Stimulated activated CD4-positive, alpha-beta T cell treated with anti-CD3 and anti-CD28 coated beads, TNF-alpha, amount 100 ng/mL, for 48 hours (primary cell): ENCODE measurements around the gene DIS3L2.

Source experiments
- DNase-seq, 3 donors: peaks; one replicate each; pipeline ENCODE4 v3.0.0-alpha.2; 2020; ENCODE audit warnings: low read depth in 3 of 3

The DIS3L2 gene, protein sequence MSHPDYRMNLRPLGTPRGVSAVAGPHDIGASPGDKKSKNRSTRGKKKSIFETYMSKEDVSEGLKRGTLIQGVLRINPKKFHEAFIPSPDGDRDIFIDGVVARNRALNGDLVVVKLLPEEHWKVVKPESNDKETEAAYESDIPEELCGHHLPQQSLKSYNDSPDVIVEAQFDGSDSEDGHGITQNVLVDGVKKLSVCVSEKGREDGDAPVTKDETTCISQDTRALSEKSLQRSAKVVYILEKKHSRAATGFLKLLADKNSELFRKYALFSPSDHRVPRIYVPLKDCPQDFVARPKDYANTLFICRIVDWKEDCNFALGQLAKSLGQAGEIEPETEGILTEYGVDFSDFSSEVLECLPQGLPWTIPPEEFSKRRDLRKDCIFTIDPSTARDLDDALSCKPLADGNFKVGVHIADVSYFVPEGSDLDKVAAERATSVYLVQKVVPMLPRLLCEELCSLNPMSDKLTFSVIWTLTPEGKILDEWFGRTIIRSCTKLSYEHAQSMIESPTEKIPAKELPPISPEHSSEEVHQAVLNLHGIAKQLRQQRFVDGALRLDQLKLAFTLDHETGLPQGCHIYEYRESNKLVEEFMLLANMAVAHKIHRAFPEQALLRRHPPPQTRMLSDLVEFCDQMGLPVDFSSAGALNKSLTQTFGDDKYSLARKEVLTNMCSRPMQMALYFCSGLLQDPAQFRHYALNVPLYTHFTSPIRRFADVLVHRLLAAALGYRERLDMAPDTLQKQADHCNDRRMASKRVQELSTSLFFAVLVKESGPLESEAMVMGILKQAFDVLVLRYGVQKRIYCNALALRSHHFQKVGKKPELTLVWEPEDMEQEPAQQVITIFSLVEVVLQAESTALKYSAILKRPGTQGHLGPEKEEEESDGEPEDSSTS

DNA sequence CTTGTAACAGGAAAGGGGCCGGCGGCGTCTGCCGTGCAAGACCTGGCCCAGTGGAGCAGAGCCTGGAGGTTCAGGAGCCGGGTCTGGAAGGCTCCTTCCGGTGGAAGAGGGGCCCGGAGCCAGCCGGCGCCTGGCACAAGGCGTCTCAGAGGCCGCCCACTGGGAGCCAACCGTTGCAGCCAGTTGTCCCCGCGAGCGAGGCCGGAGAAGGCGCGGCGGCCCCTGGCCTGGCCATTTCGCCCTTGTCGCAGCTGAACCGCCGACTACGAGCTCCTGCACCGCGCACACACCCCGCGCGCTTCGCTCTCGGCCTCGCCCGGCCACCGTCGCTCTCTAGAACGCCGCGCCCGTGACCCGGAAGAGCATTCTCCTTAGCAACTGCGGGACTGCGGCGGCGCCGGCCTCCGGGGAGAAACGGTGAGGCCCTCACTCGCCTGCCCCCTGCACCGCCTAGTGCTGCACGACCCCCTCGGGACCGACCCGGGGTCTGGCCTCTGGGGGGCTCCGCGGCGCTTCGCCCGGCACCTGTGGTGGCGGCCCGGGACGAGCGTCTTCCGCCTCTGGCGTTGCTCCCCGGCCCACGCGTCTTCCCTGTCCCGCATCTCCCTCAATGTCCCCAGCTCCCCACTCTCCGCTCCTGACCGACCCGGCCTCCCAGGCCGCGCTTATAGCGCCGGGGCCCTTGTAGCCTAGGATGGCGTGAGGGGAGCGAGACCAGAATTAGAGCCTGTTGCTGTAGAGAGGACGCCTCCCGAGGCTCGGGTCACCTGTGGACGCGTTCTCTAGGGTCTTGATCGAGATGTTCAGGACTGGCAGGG is at the start of gene DIS3L2:
Gene DIS3L2, plus strand, starts transcription at position 365 of the 818 bp plus-strand sequence. CDS start 53,215 bp downstream, outside the sequence.
- DNase-seq = peak; percentile 55 to 79 (median 62)

DNA sequence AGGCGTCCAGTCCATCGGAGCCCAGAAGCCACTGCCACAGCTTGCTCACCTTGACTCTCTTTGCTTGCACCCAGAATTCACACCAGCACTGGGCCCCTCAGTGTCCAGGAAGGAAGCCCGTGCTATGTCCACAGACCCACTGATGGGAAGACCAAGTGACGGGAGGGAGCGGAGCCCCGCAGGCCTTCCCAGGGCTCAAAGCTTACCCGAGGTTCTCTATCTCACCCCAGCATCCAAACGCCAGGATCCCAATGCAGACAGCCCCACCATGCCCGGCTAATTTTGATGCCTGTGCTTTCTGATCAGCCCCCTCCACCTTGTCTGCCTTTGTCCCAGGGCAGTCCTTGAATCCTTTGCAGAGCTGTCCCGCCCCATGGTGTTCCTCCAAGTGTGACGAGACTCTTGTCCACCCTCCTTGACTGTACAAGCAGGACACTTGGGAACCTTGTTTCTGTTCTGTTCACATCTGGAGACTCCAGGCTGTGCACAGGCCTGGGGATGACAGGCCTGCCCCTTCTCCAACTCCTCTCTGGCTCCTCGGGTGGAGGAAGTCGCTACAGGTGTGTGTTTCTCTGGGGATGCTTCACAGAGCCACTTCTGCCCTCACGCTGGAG is 47.3 kb upstream of the DIS3L2 start:
- no peak for DNase-seq

DNA sequence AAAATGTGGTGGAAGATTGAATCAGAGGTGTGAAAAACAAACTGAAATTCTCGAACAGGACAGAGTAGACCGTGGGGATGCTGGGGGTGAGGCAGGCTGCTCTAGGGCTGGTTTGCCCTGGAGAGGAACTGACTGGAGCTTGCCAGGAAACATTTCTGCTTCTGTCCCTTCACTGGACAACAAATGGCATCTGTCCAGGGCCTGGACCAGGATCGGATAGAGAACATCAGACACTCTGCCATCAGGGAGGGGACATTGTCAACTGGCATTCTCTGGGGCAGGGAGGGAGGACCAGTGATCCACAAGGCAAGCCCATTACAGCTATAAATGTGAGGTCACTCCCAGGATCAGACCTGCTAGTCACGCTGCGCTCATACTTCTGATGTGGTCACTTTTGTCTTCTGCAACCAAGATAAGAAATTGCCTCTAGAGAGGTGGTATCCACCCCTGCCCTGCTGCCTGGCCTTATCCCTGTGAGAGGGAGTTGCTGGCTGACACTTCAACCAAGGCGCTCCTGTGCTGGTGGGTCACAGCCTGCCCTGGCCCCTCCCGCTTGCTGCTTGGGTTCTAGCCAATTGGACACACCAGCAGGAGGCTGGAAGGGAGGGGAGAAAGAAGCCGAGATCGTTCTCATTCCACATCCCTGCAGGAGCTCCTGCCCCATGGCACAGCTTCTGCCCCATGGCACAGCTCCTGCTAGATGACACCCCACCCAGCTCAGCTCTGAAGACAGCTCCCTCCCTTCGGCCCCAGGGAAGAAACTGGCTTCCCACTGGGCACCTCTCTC is 44.0 kb upstream of the DIS3L2 start:
- DNase-seq = no peak

DNA sequence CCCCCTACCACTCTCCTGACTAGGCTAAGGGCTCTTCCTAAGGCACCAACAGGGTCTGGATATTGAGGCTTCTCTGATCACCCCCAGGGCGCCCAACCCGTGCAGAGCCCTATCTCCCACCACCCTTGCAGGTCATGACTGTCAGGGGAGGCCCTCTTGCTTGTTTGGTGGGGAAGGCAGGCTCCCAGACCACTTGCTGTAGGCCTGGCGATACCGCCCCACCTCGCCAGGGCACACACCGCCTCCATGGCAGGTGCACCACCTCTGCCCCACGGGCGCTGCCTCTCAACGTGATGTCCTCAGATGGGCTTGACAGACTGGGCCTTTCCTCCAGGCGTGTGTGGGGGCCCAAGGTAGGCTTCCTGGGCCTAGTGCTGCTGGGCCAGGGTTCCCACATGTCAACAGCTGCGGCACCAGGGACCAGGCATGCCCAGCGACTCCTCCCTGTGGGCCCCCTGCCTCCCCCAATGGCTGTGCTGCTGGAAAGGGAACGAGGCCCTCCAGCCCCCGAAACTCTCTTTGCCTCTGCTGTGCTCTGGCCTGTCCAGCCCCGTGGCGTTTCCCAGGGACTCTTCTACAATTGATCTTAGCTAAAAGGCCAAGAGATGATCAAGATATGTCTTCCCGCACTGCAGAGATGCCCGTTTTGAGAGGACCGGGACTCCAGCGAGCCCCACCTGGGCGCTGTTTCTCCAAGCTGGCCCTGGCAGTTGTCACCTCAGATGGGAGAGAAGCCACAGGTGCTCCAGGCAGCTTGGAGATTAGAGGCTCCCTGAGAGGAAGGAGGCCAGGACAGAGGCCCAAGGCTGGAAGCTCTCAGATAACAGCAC is 42.8 kb upstream of the DIS3L2 start:
- no peak for DNase-seq

DNA sequence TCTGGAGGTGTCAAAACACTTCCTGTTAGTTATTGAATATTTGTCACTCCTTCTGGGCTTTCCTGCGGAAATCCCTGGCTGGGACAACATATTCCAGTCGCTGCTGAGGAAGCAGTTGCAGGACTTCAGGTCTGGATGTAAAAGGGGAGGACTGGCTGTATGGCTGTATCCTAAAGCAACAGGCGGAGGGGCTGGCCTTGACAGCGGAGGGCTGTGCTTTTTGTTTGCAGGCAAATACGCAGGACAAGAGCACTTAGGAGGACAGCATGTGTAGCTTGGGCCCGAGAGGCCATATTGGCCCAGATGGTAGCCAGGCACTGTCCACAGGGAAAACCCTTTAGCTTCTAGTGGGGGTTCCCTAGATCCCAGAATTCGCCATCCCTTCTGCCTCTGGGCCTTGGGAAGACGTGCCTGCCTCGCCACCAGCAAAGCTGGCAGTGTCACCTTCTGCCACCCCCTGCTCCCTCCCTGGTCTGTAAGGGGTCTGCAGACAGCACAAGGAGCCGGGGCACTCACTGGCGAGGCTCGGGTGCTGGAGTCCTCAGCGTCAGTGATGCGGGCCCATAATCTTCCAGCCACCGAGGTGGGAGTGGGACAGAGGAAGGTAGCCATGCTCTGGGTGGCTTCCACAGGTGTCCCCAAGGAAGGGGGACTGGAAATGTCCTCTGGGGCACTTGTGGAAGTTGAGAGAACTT is 42.0 kb upstream of the DIS3L2 start:
- no peak for DNase-seq

DNA sequence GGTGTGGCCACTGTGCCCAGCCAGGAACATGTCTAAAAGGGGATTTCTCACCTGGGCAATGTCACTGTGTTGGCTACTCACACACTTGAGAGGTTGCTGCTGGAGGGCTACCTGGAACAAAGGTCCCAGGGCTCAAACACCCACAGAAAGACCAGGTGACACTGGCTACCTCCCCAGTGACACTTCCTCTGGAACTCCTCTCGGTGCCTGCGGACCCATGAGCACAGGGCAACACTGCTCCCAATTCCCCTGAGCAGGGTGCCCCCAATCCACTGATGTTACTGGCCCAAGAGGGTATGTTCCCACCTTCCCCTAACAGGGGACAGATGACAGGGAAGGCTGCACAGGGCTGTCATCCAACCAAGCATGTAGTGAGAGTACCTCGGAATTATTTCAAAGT is 41.1 kb upstream of the DIS3L2 start:
- DNase-seq = no peak

DNA sequence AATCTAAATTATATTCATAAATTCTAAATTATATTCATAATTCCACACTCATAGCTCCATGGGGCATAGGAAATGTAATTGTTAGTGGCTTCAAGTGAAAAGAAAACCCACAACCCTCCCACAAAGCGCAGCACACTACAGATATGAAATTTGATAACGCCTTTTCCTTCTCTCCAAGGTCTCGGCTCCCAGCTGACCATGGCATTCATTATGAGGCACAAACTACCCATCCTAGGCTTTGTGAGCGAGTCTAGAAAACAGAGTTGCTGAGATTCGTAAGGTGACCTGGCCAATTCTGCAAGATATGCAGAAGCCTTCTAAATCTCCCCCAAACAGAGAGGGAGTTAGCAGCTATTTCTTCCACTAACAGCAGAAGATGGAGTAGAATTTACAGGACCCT is 40.7 kb upstream of the DIS3L2 start:
- DNase-seq = no peak

DNA sequence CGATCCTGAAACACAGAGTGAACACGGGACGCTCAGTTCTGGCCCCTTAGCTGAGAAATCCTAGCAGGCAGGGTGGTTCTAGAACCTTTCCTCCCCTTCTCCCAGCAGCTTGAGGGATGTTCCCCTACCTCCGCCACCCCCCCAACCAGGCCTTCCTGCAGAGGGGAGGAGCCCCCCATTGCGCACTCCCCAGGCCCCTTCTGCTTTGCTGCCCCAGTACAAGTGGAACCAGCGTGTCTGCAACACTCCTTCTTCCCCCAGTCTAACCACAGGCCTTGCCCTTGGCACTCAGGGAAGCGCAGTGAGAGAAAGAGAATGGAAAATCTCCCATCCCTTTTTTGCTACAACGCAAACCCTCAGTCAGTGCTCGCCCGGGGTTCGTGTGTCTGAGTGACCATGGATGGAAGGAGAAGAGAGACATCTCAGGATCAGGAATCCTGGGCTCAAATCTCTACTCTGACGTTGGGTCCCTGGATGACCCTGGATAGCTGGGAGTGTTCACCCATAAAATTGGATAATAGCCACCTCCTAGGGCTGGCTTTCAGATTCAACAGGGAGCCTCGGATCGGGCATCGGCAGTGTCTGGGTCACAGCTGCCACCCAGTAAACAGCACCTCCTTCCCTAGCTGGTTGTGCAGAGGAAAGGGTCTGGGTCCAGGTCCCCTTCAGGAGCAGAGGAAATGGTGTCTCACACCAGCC is 39.1 kb upstream of the DIS3L2 start:
- DNase-seq = no peak

DNA sequence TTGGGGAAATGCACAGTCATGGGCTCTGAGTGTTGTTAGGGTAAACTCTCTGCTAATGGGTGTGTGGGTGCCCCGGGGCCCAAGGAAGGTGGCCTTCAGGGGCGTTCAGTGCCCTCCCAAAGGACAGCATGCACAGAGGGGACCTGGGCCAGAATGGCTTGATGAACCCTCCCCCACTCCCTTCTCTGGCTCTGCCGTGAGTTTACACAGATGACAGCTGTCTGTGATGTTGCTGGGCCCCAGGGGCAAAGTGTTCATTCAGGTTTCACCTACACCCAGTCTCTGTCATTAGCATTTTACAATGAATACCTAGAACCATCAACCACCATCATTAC is 38.5 kb upstream of the DIS3L2 start:
- DNase-seq = no peak

DNA sequence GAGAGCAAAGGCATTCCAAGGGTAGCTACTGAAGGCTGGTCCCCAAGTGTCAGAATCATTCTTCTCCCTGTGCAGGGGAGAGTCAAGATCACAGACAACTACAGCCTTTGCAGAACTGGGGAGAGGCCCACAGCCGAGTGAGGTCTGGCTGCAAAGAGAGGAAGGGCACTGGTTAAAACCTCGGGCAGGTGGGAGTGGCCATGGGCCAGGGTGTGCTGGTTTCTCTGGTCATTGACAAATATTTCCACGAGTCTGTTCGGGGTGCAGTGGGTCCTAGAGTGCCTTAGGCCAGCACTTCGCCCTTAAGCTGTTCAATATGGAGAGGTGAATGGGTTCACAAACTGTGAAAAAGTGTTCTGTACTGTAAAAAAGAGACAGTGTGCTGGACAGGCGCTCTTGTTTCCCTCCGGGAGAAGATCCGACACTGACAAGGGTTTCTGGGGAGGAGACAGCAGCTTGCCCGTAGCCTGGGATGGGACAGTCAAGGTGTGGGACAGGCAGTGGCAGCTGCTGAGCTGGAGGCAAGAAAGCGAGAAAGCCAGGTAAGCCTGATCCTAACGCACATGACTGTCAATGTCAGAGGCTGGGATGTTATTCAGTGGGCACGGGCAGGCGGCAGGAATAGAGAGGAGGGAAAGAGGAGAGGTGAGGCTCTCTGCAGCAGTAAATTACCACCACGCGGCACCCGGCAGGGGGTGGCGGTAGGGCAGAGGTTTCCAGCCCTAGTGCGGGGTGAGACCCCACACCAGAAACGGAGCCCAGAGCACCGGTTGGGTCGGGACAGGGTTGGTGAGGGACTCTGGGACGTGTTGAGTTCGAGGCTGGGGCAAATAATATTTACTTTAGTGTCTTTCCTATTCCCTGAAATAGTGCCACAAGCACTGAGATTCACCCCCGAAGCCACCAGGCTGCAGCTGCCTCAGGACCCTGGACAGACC is 37.3 kb upstream of the DIS3L2 start:
- DNase-seq = no peak

DNA sequence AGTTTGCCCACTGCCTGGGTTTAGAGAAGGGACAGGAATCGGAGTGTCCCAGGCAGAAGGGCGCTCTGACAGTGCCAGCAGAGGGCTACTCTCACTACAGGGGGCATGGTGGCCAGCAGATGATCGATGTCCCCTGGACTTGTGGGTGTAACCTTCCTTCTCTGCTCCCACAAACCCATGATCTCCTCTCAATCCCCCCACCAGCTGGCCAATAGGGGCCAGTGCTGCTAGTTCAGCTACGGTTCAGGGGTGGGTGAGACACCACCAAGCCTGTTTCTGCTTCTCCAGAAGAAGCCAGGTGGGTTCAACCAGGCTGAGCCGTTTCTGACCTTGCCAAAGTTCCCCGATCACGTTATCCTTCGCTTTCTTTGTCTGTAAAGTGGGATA is 36.6 kb upstream of the DIS3L2 start:
- no peak for DNase-seq

DNA sequence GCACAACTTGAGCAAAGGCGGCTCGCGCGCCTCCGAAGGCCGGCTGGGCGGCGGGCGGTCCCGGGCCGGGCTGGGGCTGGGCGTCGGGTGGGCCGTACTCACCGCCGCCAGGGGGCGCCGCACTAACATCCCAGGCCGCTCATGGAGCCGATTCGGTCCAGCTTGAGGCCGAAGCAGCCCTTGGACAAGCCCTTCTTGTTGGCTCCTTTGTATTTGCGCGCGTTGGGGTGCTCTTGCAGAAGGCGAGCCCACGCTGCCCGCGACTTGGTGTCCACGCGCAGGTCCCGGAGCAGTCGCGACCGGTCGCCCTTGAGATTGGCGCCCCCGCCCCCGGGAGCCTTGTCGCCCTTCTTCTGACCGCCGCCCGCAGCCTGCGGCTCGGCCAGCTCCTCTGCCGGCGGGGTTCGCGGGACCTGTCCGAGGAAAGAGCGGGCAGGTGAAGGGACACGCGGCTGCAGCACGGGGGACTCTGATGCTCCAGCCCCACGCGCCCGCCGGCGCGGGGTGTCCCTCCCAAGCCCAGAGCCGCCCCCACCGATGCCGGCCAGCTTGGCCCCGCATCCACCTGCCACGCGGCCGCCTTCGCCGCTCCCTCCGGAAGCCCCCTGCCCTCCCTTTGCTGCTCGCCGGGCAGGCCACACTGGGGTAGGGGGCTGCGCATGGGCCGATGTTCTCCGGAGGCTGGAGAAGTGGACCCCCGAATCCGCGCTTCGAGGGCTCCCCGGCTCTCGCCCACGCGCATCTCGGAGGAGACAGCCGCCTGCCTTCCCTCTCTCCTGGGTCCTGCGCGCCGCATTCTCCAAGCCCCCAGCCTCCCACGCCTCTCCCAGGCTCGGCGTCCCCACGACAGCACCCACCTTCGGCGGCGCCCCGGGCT is 36.0 kb upstream of the DIS3L2 start:
- DNase-seq = peak; percentile 34 to 67 (median 62)

DNA sequence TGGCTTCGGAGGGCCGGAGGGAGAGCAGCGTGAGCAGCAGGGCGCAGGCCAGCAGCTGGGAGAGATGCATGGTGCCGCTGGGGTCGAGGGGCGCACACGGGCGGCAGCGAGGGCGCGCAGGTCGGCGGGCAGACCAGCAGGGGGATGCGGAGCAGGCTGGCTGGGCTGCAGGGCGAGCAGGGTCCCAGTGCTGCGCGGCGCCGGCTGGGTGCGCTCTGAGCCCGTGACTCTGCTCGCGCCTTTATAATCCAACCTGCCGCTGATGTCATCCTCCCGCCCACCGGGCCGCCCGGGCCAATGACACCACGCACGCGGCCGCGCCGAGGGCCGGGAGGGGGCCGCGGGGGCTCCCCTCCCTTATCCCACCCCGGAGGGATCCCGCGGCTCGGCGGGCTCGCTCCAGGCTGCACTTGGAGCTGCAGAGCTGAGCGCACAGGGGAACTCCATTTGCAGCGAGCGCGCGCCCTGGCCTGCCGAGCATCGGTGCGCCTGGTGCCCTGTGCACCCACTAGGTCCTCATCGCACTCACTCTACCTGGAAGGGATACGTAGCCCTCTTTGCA is 35.3 kb upstream of the DIS3L2 start, which contains the start of gene NPPC:
Gene NPPC, minus strand, starts transcription at position 217 of the 562 bp plus-strand sequence. Its CDS starts 147 bp downstream, at position 70.
- peak; percentile 51 to 68 (median 67) for DNase-seq

DNA sequence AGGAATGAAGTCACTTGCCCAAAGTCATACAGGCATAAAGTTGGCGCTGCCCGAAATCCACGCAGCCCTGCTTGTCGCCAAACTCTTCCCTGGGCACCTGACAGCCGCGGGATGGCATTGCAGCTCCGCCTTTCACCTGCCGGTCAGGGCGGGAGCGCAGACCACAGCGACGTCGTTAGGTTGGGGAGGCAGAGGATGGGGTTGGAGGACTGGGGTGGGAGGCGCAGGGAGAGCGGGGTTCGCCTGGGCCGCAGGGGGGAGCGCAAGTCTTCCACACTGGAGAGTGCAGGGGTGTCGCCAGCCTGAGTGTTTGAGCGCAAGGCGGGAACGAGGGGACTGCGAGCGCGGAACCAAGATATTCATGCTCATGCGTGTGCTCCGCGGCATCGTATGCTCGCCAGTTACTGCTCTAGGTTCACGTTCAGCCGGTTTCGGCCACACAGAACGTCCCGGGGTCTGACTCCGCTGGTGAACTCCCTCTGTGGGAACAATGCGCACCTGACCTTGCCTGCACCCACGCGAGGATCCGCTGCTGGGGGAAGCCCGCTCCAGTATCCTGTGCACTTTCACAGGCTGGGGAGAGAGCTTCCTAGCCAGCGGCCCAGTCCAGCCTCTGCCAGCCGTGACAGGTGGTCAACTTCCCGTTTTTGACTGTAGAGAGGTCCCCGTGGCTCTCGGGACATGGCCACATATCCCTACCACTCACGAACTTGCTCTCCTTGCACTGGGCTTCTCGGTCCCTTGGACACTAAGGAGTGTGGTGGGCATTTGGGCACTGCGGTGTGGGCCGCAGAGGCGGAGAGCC is 34.5 kb upstream of the DIS3L2 start:
- DNase-seq = no peak

DNA sequence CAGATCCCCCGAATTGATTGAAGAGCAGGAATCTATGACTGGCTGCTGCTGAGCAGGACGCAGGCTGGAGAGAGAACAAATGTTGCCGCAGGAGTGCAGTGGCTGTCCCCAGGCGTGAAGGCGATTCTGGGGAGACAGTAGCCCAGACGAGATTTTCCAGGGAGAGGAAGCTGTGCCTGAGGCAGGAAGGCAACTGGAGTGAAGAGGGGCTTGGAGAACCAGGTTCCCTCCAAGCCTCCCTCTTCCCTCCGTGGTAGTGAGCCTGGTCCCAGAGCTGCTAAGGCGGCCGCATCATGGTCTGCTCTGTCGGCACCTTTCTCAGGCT is 34.0 kb upstream of the DIS3L2 start:
- DNase-seq = no peak
